Thoracic aorta (tissue), 2 donors: ENCODE measurements around the gene OR10G3. TPM values are rescaled to one million over a fixed set of nuclear protein-coding genes. Genes with fewer than 3 reads are reported as not detected.

Experiments used
- ATAC-seq: fragments of 150-250 bp; one replicate; pipeline ENCODE4 v1.8.0; 2017; ENCODE audit warnings: low read depth; ENCODE audit not compliant: insufficient number of reproducible peaks, low FRiP score
- DNase-seq: peaks from one replicate; pipeline ENCODE4 v3.0.0-alpha.2; 2020; ENCODE audit warnings: low spot score
- H3K27ac ChIP-seq, 2 donors: fragments of 200-600 bp; sonication (generic); 1 replicate in 1 of 2; 2 replicates in 1 of 2; pipeline ENCODE4 v1.5.1; 2016; ENCODE audit warnings: mild to moderate bottlenecking in 2 of 2, moderate library complexity in 2 of 2
- H3K27me3 ChIP-seq: fragments of 200-600 bp; sonication (generic); replicated peaks from 2 replicates; pipeline ENCODE4 v1.6.0; 2016; ENCODE audit warnings: mild to moderate bottlenecking; ENCODE audit not compliant: insufficient read depth
- H3K36me3 ChIP-seq: fragments of 200-600 bp; sonication (generic); one replicate; pipeline ENCODE4 v1.5.1; 2016
- H3K4me1 ChIP-seq, 2 donors: fragments of 200-600 bp; sonication (generic); 1 replicate in 1 of 2; 2 replicates in 1 of 2; pipeline versions ENCODE4 v1.5.1 to v1.6.0; 2016; ENCODE audit warnings: low read depth in 2 of 2, mild to moderate bottlenecking in 1 of 2; ENCODE audit not compliant: control insufficient read depth in 1 of 2
- H3K4me3 ChIP-seq: fragments of 200-600 bp; sonication (generic); 2 replicates; pipeline ENCODE4 v1.5.1; 2016; ENCODE audit warnings: mild to moderate bottlenecking
- H3K9me3 ChIP-seq: fragments of 200-600 bp; sonication (generic); 2 replicates; pipeline ENCODE4 v1.5.1; 2016
- CTCF ChIP-seq: fragments of 200-600 bp; sonication (generic); IDR thresholded peaks from one replicate; pipeline ENCODE4 v1.5.1; 2019; ENCODE audit warnings: antibody characterized with exemption
- total RNA-seq, 2 donors: library from RNA; depleted of rRNA; stranded (reverse); fragments of >200 nt; gene quantifications; one replicate each; pipeline versions ENCODE4 v1.1.0 to v1.2.3, GENCODE V29; 2016

The OR10G3 gene
- total RNA-seq, 2 donors from 2014 or later, result not detected

- TF ChIP-seq CTCF, result no peak
- no peak for ATAC-seq
- no peak overlapping the region for H3K27ac ChIP-seq
- H3K36me3 ChIP-seq, result peaks cover 4% of the 10 kb centered on the region
- DNase-seq, result no peak
- H3K9me3 ChIP-seq, result no peaks in the 10 kb centered on the region
- H3K4me3 ChIP-seq, result peak overlapping the region; percentile 98
- H3K4me1 ChIP-seq, result peaks cover 8% of the 10 kb centered on the region in 2 donors
- no peaks in the 10 kb centered on the region for H3K27me3 ChIP-seq
Measured at GRCh38 chr14:21527318-21527679, 52.6 kb downstream of the OR10G3 start.

GRCh38 chr14:21526672-21527317, 53.1 kb downstream of the OR10G3 start:
- TF ChIP-seq CTCF, result no peak
- DNase-seq (no peak), ATAC-seq (no peak)
- Histone ChIP-seq H3K9me3 (no peaks in the 10 kb centered on the region), H3K4me3 (peak overlapping the region; percentile 98), H3K4me1 (peaks cover 8% of the 10 kb centered on the region in 2 donors), H3K36me3 (peaks cover 4% of the 10 kb centered on the region), H3K27ac (peak overlapping the region in 1 of 2 donors; percentile 32), H3K27me3 (no peaks in the 10 kb centered on the region)

- TF ChIP-seq CTCF, result no peak
- peak within 1 kb of the TSS; percentile 98 for H3K4me3 ChIP-seq
- H3K27ac ChIP-seq, result peak within 1 kb of the TSS; percentile 27 to 32
- no peaks in the 10 kb centered on the region for H3K9me3 ChIP-seq
- ATAC-seq, result no peak
- peak; percentile 36 for DNase-seq
- peaks cover 8% of the 10 kb centered on the region in 2 donors for H3K4me1 ChIP-seq
- H3K27me3 ChIP-seq, result no peaks in the 10 kb centered on the region
- peaks cover 4% of the 10 kb centered on the region for H3K36me3 ChIP-seq
Measured at GRCh38 chr14:21525962-21526671, 53.8 kb downstream of the OR10G3 start, which contains the start of gene SALL2. Gene SALL2 (minus strand): TSS chr14:21526346. CDS start chr14:21526127, 219 bp downstream.

GRCh38 chr14:21525571-21525961, 54.3 kb downstream of the OR10G3 start:
- ATAC-seq (no peak), DNase-seq (no peak)
- TF ChIP-seq CTCF, result no peak
- H3K36me3 ChIP-seq, result peaks cover 4% of the 10 kb centered on the region
- H3K27me3 ChIP-seq, result no peaks in the 10 kb centered on the region
- no peaks in the 10 kb centered on the region for H3K9me3 ChIP-seq
- peaks cover 8% of the 10 kb centered on the region in 2 donors for H3K4me1 ChIP-seq
- peak overlapping the region in 1 of 2 donors; percentile 32 for H3K27ac ChIP-seq
- peak overlapping the region; percentile 98 for H3K4me3 ChIP-seq

GRCh38 chr14:21524575-21525490, 55.0 kb downstream of the OR10G3 start:
- DNase-seq (no peak), ATAC-seq (no peak)
- TF ChIP-seq CTCF, result no peak
- Histone ChIP-seq H3K27me3 (no peaks in the 10 kb centered on the region), H3K9me3 (no peaks in the 10 kb centered on the region), H3K27ac (no peak overlapping the region), H3K4me3 (peak overlapping the region; percentile 98), H3K4me1 (peaks cover 8% of the 10 kb centered on the region in 2 donors), H3K36me3 (peaks cover 4% of the 10 kb centered on the region)
